ENCODE data around the gene CBY1.
"Not testable (repeated sequence)": the region's sequence is repeated elsewhere in the genome, so short reads cannot be mapped to it uniquely, and the experiment has no call there.

CBY1 gene
- total RNA-seq = 2.5 to 18.1 (median 5.4) reads per million in 9 experiments

GRCh38 chr22:38656256-38657044, at the start of gene CBY1, which contains the start of gene FAM227A:
CBY1 (plus strand) TSS chr22:38656638; CDS start chr22:38668055, 11,417 bp downstream.
FAM227A (minus strand) TSS chr22:38656392; CDS start chr22:38650168, 6,224 bp downstream.
- Mint-ChIP-seq H3K36me3 (ENCODE audit: insufficient read depth) (peaks cover 14% of the 10 kb centered on the region), H3K27me3 (no peaks in the 10 kb centered on the region), H3K9me3 (no peaks in the 10 kb centered on the region), H3K4me1 (ENCODE audit: low read depth in 2 of 2) (peaks cover 6 to 11% of the 10 kb centered on the region in 2 donors), H3K27ac (peak within 1 kb of the TSS; percentile 99), H3K4me3 (peak within 1 kb of the TSS; percentile 93 to 95)
- DNase-seq = peak; percentile 82 to 88 (median 82)
- peak; percentile 82 for ATAC-seq (replicated peaks)

- no peaks in the 10 kb centered on the region for H3K9me3 Mint-ChIP-seq
- ATAC-seq (replicated peaks) = no peak
These were observed 48.8 kb upstream of the CBY1 start for GRCh38 chr22:38607680-38608079.

GRCh38 chr22:38608992-38609750, 47.3 kb upstream of the CBY1 start:
- Mint-ChIP-seq H3K9me3 (no peaks in the 10 kb centered on the region), H3K27me3 (peaks cover 5 to 31% of the 10 kb centered on the region in 2 donors), H3K27ac (no peak overlapping the region), H3K36me3 (ENCODE audit: insufficient read depth) (no peaks in the 10 kb centered on the region), H3K4me1 (ENCODE audit: low read depth in 2 of 2) (no peaks in the 10 kb centered on the region), H3K4me3 (no peak overlapping the region)
- no peak for DNase-seq
- no peak for ATAC-seq (replicated peaks)

More at GRCh38 chr22:38607680-38608079, 48.8 kb upstream of the CBY1 start:
- DNase-seq = no peak
- H3K27me3 Mint-ChIP-seq = peaks cover 11 to 31% of the 10 kb centered on the region in 2 donors
- H3K4me3 Mint-ChIP-seq = no peak overlapping the region
- H3K36me3 Mint-ChIP-seq (ENCODE audit: insufficient read depth) = no peaks in the 10 kb centered on the region
- no peak overlapping the region for H3K27ac Mint-ChIP-seq
- no peaks in the 10 kb centered on the region for H3K4me1 Mint-ChIP-seq (ENCODE audit: low read depth in 2 of 2)

- H3K4me1 Mint-ChIP-seq (ENCODE audit: low read depth in 2 of 2) = no peaks in the 10 kb centered on the region
- DNase-seq (no peak), ATAC-seq (replicated peaks) (no peak)
- peaks cover 9 to 39% of the 10 kb centered on the region in 2 donors for H3K27me3 Mint-ChIP-seq
- no peaks in the 10 kb centered on the region for H3K36me3 Mint-ChIP-seq (ENCODE audit: insufficient read depth)
- no peak overlapping the region for H3K4me3 Mint-ChIP-seq
- no peak overlapping the region for H3K27ac Mint-ChIP-seq
- H3K9me3 Mint-ChIP-seq = no peaks in the 10 kb centered on the region
These were observed 46.2 kb upstream of the CBY1 start for GRCh38 chr22:38610234-38610633.

GRCh38 chr22:38611559-38611958, 44.9 kb upstream of the CBY1 start:
- Mint-ChIP-seq H3K9me3 (no peaks in the 10 kb centered on the region), H3K4me1 (ENCODE audit: low read depth in 2 of 2) (no peaks in the 10 kb centered on the region), H3K36me3 (ENCODE audit: insufficient read depth) (no peaks in the 10 kb centered on the region), H3K4me3 (no peak overlapping the region), H3K27ac (no peak overlapping the region), H3K27me3 (peaks cover 14 to 44% of the 10 kb centered on the region in 2 donors)
- DNase-seq (no peak), ATAC-seq (replicated peaks) (no peak)

GRCh38 chr22:38612217-38613006, 44.0 kb upstream of the CBY1 start:
- ATAC-seq (replicated peaks) (no peak), DNase-seq (no peak)
- no peak overlapping the region for H3K4me3 Mint-ChIP-seq
- no peaks in the 10 kb centered on the region for H3K4me1 Mint-ChIP-seq (ENCODE audit: low read depth in 2 of 2)
- peaks cover 23 to 44% of the 10 kb centered on the region in 2 donors for H3K27me3 Mint-ChIP-seq
- H3K36me3 Mint-ChIP-seq (ENCODE audit: insufficient read depth) = no peaks in the 10 kb centered on the region
- no peak overlapping the region for H3K27ac Mint-ChIP-seq
- no peaks in the 10 kb centered on the region for H3K9me3 Mint-ChIP-seq

- Mint-ChIP-seq H3K9me3 (peaks cover 0 to 6% of the 10 kb centered on the region in 2 donors), H3K27ac (no peak overlapping the region), H3K27me3 (peaks cover 34 to 52% of the 10 kb centered on the region in 2 donors), H3K36me3 (ENCODE audit: insufficient read depth) (no peaks in the 10 kb centered on the region), H3K4me1 (ENCODE audit: low read depth in 2 of 2) (no peaks in the 10 kb centered on the region), H3K4me3 (no peak overlapping the region)
- ATAC-seq (replicated peaks) = no peak
- DNase-seq = no peak
These were observed 42.9 kb upstream of the CBY1 start for GRCh38 chr22:38613588-38613987.

- Mint-ChIP-seq H3K4me1 (ENCODE audit: low read depth in 2 of 2) (no peaks in the 10 kb centered on the region), H3K36me3 (ENCODE audit: insufficient read depth) (no peaks in the 10 kb centered on the region), H3K4me3 (no peak overlapping the region), H3K27me3 (peaks cover 40 to 52% of the 10 kb centered on the region in 2 donors), H3K9me3 (peaks cover 0 to 7% of the 10 kb centered on the region in 2 donors), H3K27ac (no peak overlapping the region)
- DNase-seq (no peak), ATAC-seq (replicated peaks) (no peak)
These were observed 41.9 kb upstream of the CBY1 start for GRCh38 chr22:38614332-38615063.

GRCh38 chr22:38615064-38615405, 41.4 kb upstream of the CBY1 start:
- not testable (repeated sequence) for ATAC-seq (replicated peaks); DNase-seq; H3K27ac Mint-ChIP-seq; H3K4me1 Mint-ChIP-seq (ENCODE audit: low read depth in 2 of 2); H3K4me3 Mint-ChIP-seq; H3K36me3 Mint-ChIP-seq (ENCODE audit: insufficient read depth); H3K9me3 Mint-ChIP-seq
- H3K27me3 Mint-ChIP-seq = peaks cover 40 to 55% of the 10 kb centered on the region in 2 donors

GRCh38 chr22:38618258-38618657, 38.2 kb upstream of the CBY1 start:
- Mint-ChIP-seq H3K36me3 (ENCODE audit: insufficient read depth) (no peaks in the 10 kb centered on the region), H3K27ac (no peak overlapping the region), H3K27me3 (peaks cover 40 to 55% of the 10 kb centered on the region in 2 donors), H3K9me3 (peaks cover 0 to 7% of the 10 kb centered on the region in 2 donors), H3K4me1 (ENCODE audit: low read depth in 2 of 2) (no peaks in the 10 kb centered on the region), H3K4me3 (no peak overlapping the region)
- DNase-seq (no peak), ATAC-seq (replicated peaks) (no peak)

GRCh38 chr22:38618682-38619081, 37.8 kb upstream of the CBY1 start:
- Mint-ChIP-seq H3K4me1 (ENCODE audit: low read depth in 2 of 2) (no peaks in the 10 kb centered on the region), H3K27me3 (peaks cover 40 to 55% of the 10 kb centered on the region in 2 donors), H3K9me3 (peaks cover 0 to 7% of the 10 kb centered on the region in 2 donors), H3K4me3 (no peak overlapping the region), H3K27ac (no peak overlapping the region), H3K36me3 (ENCODE audit: insufficient read depth) (no peaks in the 10 kb centered on the region)
- no peak for ATAC-seq (replicated peaks)
- DNase-seq = no peak

GRCh38 chr22:38623351-38623750, 33.1 kb upstream of the CBY1 start:
- Mint-ChIP-seq H3K4me1 (ENCODE audit: low read depth in 2 of 2) (no peaks in the 10 kb centered on the region), H3K27ac (no peak overlapping the region), H3K9me3 (peaks cover 0 to 3% of the 10 kb centered on the region in 2 donors), H3K27me3 (peaks cover 8 to 16% of the 10 kb centered on the region in 2 donors), H3K4me3 (no peak overlapping the region), H3K36me3 (ENCODE audit: insufficient read depth) (no peaks in the 10 kb centered on the region)
- no peak for DNase-seq
- no peak for ATAC-seq (replicated peaks)

All from effector memory CD8-positive, alpha-beta T cell (primary cell).